DMS 273 treated with DMSO at 0.1 percent for 48 hours (cell line): ENCODE results near the gene CTBP1.

Experiments
- DNase-seq: peaks from one replicate; lab custom pipeline; 2025; lab: John Stamatoyannopoulos, UW

The CTBP1 gene

GRCh38 chr4:1283711-1284110 lies 34.8 kb upstream of the CTBP1 start:
- no peak for DNase-seq

DNA sequence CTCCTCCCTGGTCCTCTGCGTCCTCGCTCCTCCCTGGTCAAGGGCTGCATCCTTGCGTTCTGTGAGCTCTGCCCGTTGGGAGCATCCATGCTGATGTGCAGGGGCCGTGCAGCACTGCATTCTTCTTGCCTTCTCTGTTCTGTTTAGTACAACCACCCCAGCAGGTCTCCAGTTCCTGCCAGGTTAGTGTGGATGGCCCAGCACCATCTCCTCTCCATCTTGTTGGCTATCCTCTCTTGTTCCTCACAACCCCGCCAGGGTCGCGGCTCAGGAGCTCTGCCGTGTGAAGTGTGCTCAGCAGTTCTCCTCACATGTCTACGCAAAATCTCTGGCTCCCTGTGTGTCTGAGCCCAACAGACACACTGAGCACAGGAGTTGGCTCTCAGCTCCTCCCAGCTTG lies 30.3 kb upstream of the CTBP1 start:
- DNase-seq, result no peak

DNA sequence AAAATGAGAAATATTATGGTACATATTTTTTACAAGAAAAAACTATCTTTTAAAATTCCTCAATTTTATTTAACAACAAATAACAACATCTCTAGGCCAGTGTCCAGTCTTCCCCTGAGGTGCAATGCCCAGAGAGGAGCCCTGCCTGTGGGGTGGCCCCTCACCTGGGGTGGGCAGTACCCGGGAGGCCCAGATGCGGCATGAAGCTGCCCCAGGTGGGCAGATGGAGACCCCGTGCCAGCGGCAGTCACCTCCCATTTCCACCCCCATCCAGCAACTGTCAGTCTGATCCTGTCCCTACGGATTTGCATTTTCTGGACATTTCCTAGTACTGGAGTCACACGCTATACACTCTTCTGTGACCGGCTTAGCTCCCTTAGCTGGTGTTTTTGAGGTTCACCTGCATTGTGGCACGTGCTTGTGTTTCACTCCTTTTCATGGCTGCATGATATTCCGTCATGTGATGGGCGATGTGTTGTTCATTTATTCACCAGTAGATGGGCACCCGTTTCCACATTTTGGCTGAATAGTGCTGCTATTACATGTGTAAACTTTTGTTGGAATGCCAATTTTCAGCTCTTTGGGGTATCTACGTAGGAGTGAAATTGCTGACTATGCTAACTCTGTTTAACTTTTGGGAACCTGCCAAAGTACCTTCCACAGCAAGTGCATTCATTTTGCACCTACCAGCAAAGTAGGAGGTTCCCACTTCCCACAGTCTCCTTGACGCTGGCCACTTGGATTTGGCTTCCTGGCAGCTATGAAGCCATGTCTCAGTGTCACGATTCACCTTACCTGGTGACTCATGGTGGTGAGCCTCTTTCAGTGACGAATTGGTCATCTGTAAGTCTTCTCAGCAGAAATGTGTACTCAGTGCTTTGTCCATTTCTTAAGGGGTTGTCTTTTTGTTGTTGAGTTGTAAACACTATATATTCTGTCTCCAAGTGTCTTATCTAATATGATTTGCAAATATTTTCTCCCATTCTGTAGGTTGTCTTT lies 29.0 kb upstream of the CTBP1 start:
- no peak for DNase-seq

- no peak for DNase-seq
Measured at GRCh38 chr4:1276984-1277383, 28.1 kb upstream of the CTBP1 start.

- DNase-seq, result no peak
Measured at GRCh38 chr4:1274871-1275270, 25.9 kb upstream of the CTBP1 start.

- DNase-seq, result no peak
Measured at GRCh38 chr4:1271686-1272085, 22.8 kb upstream of the CTBP1 start.

DNA sequence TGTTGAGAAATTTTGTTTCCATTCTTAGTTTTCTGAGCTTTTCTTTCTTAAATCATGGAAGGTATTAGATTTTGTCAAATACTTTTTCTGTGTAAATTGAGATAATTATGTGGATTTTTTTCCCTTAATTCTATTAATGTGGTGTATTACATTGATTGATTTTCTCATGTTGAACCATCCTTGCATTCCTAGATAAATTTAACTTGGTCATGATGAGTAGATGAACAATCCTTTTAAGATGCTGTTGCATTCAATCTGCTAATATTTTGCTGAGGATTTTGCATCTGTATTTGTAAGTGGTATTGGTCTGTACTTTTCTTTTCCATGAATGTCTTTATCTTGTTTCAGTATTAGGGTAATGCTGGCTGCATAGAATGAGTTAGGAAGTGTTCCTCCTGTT lies 20.3 kb upstream of the CTBP1 start:
- DNase-seq, result no peak

GRCh38 chr4:1266881-1267763 lies 18.2 kb upstream of the CTBP1 start:
- DNase-seq, result no peak

- no peak for DNase-seq
Measured at GRCh38 chr4:1265351-1265750, 16.4 kb upstream of the CTBP1 start.

DNA sequence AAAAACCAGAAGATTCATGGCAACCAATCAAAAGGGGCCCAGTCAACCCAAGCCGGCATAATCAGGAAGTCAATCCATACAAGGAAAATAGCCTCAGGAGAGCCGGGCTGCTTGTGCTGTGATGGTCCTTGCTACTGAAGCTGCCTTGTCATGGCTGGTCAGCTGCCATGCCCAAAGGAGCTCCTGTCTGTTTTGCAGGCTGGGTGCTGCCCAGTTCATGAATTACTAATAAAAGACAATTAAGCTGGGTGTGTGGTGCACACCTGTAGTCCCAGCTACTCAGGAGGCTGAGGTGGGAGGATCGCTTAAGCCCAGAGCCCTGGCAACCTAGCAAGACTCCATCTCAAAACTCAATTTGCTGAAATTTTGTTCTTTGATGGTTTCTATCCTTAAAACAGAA lies 16.0 kb upstream of the CTBP1 start:
- DNase-seq, result no peak

DNA sequence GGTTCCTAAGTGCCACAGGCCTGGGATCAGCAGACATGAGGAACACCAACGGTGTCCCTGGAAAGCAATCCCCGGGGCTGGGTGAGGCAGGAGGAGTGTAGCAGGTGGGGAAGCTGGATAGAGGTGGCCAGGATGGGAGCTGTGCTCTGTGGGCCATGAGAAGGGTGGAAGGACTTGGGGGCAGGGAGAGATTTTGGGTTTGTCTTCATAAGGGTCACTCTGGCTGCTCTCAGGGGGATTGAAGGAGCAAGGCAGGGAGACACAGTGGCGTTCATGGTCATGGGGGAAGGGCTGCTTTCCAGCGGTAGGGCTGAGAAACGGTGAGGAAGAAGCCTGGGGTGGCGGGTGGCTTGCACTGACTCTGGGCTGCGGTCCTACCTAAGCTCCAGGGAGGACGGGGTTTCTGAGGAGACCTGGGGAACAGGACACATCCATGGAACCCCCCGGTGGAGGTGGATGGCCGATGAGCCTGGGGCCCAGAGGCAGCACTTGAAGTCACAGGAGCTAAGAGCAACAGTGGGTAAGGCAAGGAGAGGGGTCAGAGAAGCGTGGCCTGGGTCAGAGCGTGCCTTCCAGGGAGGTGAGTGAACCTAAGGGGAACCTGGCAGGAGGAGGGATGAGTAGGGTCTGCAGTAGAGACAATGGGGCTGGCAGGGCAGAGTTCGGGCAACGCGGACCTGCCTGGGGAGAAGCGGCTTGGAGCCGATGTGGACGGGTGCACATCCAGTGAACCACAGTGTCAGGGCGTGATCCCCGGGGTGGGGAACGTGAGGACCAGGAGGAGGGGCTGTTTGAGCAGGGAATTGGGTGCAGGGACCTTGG lies 12.4 kb upstream of the CTBP1 start:
- no peak for DNase-seq

DNA sequence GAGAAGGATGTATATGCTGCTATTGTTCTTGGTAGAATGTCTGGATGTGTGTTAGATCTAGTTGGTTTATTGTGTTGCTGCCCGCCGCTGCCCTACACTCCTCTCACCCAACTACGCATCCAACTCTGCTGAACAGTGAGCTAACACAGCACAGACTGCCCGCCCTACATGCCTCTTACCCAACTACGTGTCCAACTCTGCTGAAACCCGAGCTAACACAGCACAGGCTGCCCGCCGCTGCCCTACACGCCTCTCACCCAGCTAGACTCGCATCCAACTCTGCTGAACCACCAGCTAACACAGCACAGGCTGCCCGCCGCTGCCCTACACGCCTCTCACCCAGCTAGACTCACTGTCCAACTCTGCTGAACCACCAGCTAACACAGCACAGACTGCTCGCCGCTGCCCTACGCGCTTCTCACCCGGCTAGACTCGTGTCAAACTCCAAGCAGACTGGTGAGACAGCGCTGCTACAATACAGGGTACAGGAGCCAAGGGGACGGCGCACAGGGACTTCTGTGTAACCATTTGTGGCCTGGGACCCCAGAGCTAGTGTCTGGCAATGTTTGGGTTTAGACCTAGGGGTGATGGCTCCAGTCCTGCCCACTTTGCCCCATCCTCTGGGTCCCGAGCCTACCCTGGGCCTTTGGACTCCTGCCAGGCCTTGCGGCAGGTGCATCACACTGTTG lies 11.6 kb upstream of the CTBP1 start:
- no peak for DNase-seq

GRCh38 chr4:1259966-1260365 lies 11.0 kb upstream of the CTBP1 start:
- no peak for DNase-seq

GRCh38 chr4:1258457-1258856 lies 9.5 kb upstream of the CTBP1 start:
- no peak for DNase-seq

GRCh38 chr4:1255699-1256098 lies 6.8 kb upstream of the CTBP1 start:
- DNase-seq, result no peak

- no peak for DNase-seq
Measured at GRCh38 chr4:1255151-1255550, 6.2 kb upstream of the CTBP1 start.

GRCh38 chr4:1253831-1254230 lies 4.9 kb upstream of the CTBP1 start:
- no peak for DNase-seq

- DNase-seq, result no peak
Measured at GRCh38 chr4:1252928-1253492, 4.1 kb upstream of the CTBP1 start.

GRCh38 chr4:1251773-1252066 lies 2.8 kb upstream of the CTBP1 start:
- DNase-seq, result no peak

DNA sequence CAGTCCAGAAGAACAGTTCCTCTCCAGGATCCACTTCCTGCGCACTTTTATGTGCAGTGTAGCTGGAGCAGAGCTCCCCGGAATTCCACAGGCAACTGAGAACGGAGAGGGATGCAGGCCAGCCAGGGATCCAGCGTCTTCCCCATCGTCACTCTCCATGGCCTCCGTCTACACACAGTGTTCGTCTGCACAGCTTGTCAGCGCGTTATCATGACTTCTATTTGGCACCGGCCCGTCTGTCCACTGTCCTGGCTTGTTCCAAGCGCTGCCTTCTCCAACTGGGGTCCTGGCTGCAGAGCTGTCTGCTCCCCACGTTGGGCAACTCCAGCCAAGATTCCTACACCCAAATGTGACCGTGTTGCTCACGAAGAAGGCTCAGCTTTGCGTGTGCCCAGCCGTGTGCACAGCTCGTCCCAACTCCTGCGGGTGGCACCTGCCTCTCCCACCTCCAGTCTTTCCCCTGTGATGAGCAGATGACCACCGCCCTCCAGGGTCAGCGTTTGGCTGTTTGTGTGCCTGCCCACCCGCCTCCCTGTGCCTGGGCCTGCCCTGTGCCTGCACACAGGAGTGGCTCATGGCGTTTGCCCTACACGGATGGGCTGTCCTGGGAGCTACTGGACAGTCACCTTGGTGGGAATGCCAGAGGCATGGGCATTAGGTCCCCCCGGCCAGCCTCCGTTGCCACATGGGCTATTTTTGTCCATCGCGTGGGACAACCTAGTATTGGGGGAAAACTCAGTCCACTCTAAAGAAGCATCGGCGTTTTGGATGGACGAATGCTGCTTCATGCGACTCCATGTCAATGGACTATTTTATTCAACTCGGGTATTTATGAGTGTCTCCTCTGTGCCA lies 2.2 kb upstream of the CTBP1 start:
- no peak for DNase-seq

DNA sequence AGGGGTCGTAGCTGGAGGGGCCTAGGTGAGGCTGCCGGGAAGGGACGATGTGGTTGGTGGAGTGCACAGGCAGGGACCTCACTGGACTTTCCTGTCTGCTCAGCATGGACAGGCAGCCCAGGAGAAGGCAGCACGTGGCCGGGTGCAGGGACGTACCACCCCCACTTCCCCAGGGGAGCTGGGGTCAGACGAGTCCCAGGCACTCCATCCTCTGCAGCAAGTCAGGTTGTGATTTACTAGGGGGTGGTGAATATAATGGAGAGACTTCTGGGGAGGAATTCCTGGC lies 1.5 kb upstream of the CTBP1 start:
- no peak for DNase-seq
